Activated T-cell treated with anti-CD3 and anti-CD28 coated beads, Interleukin-2, amount 50 U/mL, for 48 hours (primary cell): ENCODE measurements around the gene GPR39.

Experiments
- DNase-seq, 2 experiments: peaks; one replicate each; pipeline ENCODE4 v3.0.0-alpha.2; 2020

The GPR39 gene

DNA sequence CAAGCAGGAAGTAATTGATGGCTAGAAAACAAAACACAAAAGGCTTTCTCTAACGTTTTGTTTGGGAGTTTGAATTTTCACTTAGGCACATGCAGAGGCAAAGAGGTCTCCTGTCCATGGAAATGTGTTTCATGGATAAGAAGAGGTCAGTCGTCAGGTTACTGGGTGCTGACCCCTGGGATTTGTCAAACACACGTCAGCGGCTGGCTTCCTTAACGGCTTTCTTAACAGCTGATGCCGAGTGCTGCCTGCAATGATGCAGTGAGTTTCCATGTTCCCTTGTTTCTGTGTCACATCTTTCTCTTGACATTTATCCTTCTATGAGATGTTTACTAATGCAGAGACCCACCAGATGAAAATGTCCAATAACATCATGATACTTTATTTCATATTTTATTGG, 31.7 kb downstream of the GPR39 start:
- no peak for DNase-seq

GRCh38 chr2:132448771-132449170, 32.2 kb downstream of the GPR39 start:
- DNase-seq: no peak

GRCh38 chr2:132449868-132450267, 33.3 kb downstream of the GPR39 start:
- no peak for DNase-seq

DNA sequence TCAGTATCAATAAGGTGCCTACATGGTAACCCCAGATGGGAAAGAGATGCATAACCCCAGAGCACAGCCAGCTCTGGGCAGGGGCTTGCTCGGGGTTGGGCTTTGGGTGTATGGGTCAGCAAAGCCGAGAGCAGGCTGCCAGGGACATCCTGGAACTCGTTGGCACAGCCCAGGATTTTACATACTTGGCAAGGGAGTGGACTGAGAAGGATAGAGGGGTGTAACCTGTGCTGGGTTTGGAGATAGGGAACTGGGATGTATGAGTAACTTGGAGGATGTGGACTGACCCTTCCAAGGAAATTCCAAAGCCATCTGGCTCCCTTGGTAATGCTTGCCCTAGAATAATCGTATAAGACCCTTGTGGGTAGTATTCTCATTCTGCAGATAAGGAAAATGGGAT, 44.2 kb downstream of the GPR39 start:
- no peak for DNase-seq

- no peak for DNase-seq
Measured at GRCh38 chr2:132462236-132462635, 45.6 kb downstream of the GPR39 start.

DNA sequence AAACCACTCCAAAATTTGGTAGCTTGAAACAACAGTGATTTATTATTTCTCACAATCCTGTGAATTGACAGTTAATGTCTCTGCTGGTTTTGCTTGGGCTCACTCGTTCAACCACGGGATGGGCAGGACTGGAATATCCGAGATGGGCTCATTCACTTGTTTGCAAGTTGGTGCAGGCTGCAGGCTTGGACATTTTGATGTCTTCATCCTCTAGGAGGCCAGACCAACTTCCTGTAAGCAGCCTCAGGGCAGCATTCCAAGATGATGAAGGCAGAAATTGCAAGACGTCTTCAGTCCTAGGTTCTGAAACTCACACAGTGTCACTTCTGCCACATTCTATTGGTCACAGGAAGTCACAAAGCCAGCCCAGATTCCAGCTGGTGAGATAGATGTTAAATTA, 47.1 kb downstream of the GPR39 start:
- DNase-seq: no peak

- no peak for DNase-seq
Measured at GRCh38 chr2:132465917-132466316, 49.3 kb downstream of the GPR39 start.

- DNase-seq: no peak
Measured at GRCh38 chr2:132466428-132467028, 49.9 kb downstream of the GPR39 start.

GRCh38 chr2:132468821-132469675, 52.4 kb downstream of the GPR39 start:
- DNase-seq: no peak

DNA sequence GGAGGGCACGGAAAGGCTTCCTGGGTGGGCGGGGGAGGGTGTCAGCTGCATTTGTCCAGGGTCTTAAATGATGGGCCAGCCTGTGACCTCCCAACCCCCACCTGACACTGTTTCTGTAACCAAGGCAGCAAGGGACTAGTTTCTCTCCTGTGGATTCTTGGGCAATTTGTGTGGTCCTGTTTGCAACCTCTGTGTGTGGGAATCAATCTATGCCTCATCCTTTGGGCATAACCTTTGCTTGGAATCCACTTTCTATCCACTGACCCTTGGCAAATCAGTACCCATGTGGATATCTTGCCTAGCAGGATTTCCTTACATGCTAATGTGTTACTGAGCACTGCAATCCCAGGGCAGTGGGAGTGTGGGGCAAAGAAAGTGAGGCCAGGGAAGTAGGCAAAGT, 54.1 kb downstream of the GPR39 start:
- DNase-seq: no peak

- no peak for DNase-seq
Measured at GRCh38 chr2:132473174-132473883, 56.7 kb downstream of the GPR39 start.

DNA sequence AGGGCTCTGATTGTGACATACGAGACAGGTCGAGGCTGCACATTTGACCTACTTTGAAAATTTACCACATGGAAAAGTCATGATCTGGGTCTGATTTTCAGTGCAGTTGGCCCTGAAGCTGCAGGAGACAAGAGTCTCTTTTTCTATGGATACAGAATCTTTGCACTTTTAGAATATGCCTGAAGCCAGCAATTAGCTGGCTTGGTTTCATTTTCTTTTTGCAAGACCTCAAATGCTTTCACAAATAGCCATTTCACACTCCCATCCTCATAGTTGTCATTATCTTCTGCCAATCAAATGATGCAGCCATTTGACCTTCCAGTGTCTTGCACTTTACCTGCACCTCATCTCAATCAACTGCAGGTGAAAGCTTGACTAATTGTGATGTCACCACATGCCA, 59.0 kb downstream of the GPR39 start:
- no peak for DNase-seq

- no peak for DNase-seq
Measured at GRCh38 chr2:132477436-132477835, 60.8 kb downstream of the GPR39 start.

DNA sequence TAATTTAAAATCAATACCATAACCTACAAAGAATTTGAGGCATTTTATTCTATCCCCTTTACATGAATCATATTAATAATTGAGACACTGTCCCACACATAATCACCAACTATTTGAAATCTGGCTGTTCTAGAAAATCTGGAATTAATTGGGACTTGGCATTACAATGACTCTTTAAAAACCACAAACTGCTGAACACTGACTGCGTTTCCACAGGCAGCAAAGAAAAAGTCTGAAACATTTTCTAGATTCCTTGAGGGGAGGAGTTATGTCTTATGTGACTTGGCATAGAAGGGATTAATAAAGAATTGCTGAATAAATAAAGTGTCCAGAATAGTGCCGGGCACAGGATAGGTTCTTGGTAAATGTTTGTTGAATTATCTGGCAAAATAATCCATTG, 61.4 kb downstream of the GPR39 start:
- no peak for DNase-seq

- DNase-seq: no peak
Measured at GRCh38 chr2:132478461-132479105, 62.0 kb downstream of the GPR39 start.

DNA sequence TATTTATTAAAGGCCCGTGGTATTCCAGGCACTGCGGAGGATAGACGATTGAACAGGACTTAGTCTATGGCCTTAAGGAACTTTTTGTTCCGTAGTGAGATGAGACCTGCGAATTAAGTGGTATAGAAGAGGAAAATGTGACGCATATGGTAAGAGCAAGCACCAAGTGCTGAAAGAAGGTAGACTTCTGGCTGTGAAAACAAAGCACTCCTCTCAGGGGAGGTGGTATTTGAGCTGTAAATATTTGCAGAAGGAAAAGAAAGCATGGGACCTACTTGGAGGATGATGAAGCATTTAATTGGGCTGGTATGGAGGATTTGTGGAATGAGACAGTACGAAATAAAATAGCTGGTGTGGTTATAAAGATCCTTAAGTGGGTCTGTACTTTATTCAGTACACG, 62.5 kb downstream of the GPR39 start:
- no peak for DNase-seq

GRCh38 chr2:132482821-132483220, 66.2 kb downstream of the GPR39 start:
- no peak for DNase-seq

DNA sequence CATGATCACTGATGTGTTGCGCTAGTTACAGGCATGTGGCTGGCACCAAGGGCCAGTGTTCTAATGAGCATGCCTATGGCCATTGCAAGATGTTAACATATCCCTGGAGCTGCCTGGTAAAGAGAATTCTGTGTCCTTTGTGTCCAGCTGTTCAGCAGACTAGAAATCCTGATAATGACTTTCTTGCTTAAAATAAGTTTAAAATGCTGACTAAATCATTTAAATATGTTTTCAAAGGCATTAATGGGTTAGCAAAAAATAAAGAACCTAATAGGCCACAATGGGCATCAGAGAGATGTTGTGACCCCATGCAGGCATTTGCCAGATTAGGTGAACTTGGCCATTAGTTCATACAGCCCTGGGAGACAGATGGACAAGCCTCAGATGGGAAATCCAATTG, 67.5 kb downstream of the GPR39 start:
- DNase-seq: no peak

GRCh38 chr2:132488491-132488890, 71.9 kb downstream of the GPR39 start:
- no peak for DNase-seq

- no peak for DNase-seq
Measured at GRCh38 chr2:132489150-132489549, 72.5 kb downstream of the GPR39 start.

DNA sequence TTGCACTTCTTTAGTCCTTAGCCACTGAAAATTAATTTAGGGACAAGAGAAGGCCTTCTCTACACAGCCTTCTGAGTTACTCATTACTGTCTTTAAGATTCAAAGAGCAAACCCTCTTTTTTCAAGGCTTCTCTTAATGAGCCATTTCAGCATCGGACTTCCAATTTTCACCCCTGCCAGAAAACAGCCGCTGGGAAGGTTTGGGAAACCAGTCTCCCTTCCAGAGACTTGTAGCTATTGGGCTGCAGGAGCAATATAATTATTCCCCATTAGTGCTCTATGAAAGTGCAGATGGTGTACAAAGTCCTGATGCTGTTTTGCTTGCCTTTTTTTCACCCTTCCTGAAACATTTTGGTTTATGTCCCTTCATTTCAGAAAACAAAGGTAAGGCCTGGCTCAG, 79.3 kb downstream of the GPR39 start:
- DNase-seq: no peak

DNA sequence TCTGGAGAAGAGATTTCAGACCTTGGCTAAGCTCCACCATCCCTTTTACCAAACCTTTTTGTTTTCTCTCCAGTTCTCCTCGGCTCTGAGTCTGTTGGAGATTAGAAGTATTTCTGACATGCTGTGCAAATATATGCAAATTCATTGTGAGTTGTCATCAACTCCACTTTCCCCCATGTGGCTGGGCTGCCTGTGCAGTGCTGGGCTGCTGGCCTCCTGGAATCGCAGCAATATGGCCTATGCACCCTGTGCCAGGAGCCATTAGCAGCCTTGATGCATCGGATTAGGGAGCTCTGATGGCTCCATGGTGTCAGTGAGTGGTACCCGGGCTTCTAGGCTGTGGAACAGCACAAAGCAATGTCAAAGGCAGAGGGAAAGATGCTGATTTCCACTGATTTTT, 80.0 kb downstream of the GPR39 start:
- DNase-seq: no peak

- no peak for DNase-seq
Measured at GRCh38 chr2:132497591-132497990, 81.0 kb downstream of the GPR39 start.

DNA sequence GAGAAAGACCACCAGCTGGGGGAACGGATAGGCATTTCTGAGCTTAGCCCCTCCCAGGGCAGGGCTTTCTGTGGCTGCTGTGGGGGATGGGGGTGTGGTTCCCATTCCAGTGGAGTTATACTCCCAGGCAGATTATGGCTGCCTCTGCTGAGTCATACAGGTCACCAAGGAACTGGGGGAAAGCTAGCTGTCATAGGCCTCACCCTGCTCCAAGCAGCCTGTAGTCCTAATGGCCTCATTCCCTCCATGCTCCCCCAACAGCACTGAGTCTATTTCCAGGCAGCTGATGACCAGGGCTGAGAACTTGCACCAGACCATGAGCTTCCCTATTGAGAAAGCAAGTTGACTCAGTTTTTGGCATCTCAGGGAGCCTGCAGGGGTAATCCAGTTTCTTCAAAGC, 87.1 kb downstream of the GPR39 start:
- no peak for DNase-seq
